Gastrocnemius medialis (tissue), 4 donors: ENCODE measurements around the gene PRPF31. TPM values are rescaled to one million over a fixed set of nuclear protein-coding genes. Genes with fewer than 3 reads are reported as not detected.

Experiments used
- ATAC-seq, 2 donors: fragments of 150-250 bp; one replicate each; pipeline ENCODE4 v1.9.1; 2016
- DNase-seq, 2 donors: peaks; one replicate each; pipeline ENCODE4 v3.0.0-alpha.2; 2019
- H3K27ac ChIP-seq, 4 donors: fragments of 200-600 bp; sonication (generic); 1 replicate in 1 of 4; 2 replicates in 3 of 4; pipeline ENCODE4 v1.5.1; 2016 to 2018; ENCODE audit warnings: mild to moderate bottlenecking in 2 of 4, moderate library complexity in 1 of 4
- H3K27me3 ChIP-seq, 3 donors: fragments of 200-600 bp; sonication (generic) in 2 of 3; 1 replicate in 1 of 3; 2 replicates in 2 of 3; pipeline versions ENCODE4 v1.5.1 to v1.6.0; 2016 to 2019; ENCODE audit warnings: mild to moderate bottlenecking in 1 of 3, moderate library complexity in 1 of 3
- H3K36me3 ChIP-seq, 2 donors: fragments of 200-600 bp; sonication (generic) in 1 of 2; one replicate each; pipeline ENCODE4 v1.5.1; 2017 to 2018
- H3K4me1 ChIP-seq, 2 donors: fragments of 200-600 bp; sonication (generic) in 1 of 2; one replicate each; pipeline ENCODE4 v1.5.1; 2016 to 2017; ENCODE audit warnings: mild to moderate bottlenecking in 2 of 2
- H3K4me3 ChIP-seq, 4 donors: fragments of 200-600 bp; sonication (generic) in 3 of 4; 1 replicate in 1 of 4; 2 replicates in 3 of 4; pipeline ENCODE4 v1.5.1; 2016 to 2019; ENCODE audit warnings: mild to moderate bottlenecking in 2 of 4
- H3K9me3 ChIP-seq, 3 donors: fragments of 200-600 bp; sonication (generic) in 2 of 3; 1 replicate in 1 of 3; 2 replicates in 2 of 3; pipeline ENCODE4 v1.5.1; 2016 to 2019
- POLR2A ChIP-seq, 2 donors: fragments of 450-650 bp; IDR thresholded peaks; one replicate each; pipeline ENCODE4 v1.6.1; 2017; ENCODE audit warnings: antibody characterized with exemption in 2 of 2, mild to moderate bottlenecking in 2 of 2, moderate library complexity in 2 of 2
- in situ Hi-C, 4 donors: fragments of 200-750 bp; cut with MboI; loops; one replicate each; pipeline versions ENCODE4 v1.15.0 to v1.8.0; 2017; ENCODE audit warnings: low sequenced_read_pairs in 4 of 4
- intact Hi-C: fragments of 100-400 bp; cut with DNase I; formaldehyde crosslinking; loops from one replicate; pipeline ENCODE4 v1.15.1; 2023; ENCODE audit warnings: low total_unique reads
- total RNA-seq, 4 donors: library from RNA; depleted of rRNA; stranded (reverse); fragments of >200 nt; gene quantifications; one replicate each; pipeline versions ENCODE4 v1.1.0 to v1.2.3, GENCODE V29; 2016
- TF ChIP-seq, protein P1 (sequence below), 5 experiments: fragments of 450-650 bp in 3 of 5; fragments of 200-600 bp in 2 of 5; sonication (generic) in 2 of 5; IDR thresholded peaks in 4 of 5; conservative IDR thresholded peaks in 1 of 5; 1 replicate in 4 of 5; 2 replicates in 1 of 5; pipeline ENCODE4 v1.5.1; 2016 to 2019; ENCODE audit warnings: antibody characterized with exemption in 5 of 5, mild to moderate bottlenecking in 3 of 5, moderate library complexity in 3 of 5

Gene PRPF31
- total RNA-seq, 4 donors from 2014 or later = 26.6 to 39.4 (median 37.2) TPM

DNA sequence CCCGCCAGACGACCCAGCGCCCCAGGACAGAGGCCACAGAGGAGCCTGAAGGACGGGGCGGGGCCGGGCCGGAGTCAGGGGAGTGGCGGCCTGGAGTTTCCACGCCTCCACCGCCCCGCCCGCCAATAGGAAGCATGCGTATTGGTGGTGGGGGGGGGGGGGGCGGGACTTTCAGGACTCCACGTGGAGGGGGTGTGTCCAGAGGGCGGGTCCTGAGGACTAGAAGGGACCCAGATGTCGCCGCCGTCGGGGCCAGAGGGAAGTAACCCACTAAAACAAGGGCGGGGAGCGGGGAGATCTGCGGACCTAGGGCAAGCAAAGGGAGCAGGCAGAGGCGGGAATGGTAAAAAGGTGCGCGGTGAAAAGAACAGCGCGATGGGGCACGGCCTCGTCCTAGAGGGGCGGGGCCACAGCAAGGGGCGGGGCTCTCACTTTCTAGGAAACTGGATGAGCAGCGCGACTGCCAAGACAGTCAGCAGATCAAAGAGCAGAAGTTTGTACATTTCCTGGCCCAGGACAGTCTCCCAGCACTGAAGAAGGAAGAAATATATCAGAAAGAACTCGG is 46.8 kb downstream of the PRPF31 start:
- ATAC-seq (no peak), DNase-seq (peak; percentile 66 to 68)
- in situ Hi-C loops = loop anchor here in 1 of 4 donors (5.0 kb wide), 1 partner anchor 70 kb away; no protein-coding TSS in a partner anchor
- H3K4me1 ChIP-seq = peaks cover 23 to 39% of the 10 kb centered on the region in 2 donors
- H3K36me3 ChIP-seq = peaks cover 0 to 9% of the 10 kb centered on the region in 2 donors
- H3K4me3 ChIP-seq = peak overlapping the region; percentile 22 to 57 (median 49)
- no peak for TF ChIP-seq POLR2A (IDR thresholded peaks at IDR 0.05)
- TF ChIP-seq, protein P1, sequence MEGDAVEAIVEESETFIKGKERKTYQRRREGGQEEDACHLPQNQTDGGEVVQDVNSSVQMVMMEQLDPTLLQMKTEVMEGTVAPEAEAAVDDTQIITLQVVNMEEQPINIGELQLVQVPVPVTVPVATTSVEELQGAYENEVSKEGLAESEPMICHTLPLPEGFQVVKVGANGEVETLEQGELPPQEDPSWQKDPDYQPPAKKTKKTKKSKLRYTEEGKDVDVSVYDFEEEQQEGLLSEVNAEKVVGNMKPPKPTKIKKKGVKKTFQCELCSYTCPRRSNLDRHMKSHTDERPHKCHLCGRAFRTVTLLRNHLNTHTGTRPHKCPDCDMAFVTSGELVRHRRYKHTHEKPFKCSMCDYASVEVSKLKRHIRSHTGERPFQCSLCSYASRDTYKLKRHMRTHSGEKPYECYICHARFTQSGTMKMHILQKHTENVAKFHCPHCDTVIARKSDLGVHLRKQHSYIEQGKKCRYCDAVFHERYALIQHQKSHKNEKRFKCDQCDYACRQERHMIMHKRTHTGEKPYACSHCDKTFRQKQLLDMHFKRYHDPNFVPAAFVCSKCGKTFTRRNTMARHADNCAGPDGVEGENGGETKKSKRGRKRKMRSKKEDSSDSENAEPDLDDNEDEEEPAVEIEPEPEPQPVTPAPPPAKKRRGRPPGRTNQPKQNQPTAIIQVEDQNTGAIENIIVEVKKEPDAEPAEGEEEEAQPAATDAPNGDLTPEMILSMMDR (IDR thresholded peaks at IDR 0.05 in 4 of 5, conservative IDR thresholded peaks at IDR 0.05 in 1 of 5) = no peak
- intact Hi-C loops = loop anchor here (5.0 to 10.0 kb wide), 2 partner anchors 40 to 302 kb away; partner anchors contain the start of genes LENG9 and RPS9
- peak overlapping the region in 1 of 4 donors; percentile 41 for H3K27ac ChIP-seq
- no peaks in the 10 kb centered on the region for H3K9me3 ChIP-seq
- peaks cover 16 to 17% (median 17%) of the 10 kb centered on the region in 3 donors for H3K27me3 ChIP-seq

DNA sequence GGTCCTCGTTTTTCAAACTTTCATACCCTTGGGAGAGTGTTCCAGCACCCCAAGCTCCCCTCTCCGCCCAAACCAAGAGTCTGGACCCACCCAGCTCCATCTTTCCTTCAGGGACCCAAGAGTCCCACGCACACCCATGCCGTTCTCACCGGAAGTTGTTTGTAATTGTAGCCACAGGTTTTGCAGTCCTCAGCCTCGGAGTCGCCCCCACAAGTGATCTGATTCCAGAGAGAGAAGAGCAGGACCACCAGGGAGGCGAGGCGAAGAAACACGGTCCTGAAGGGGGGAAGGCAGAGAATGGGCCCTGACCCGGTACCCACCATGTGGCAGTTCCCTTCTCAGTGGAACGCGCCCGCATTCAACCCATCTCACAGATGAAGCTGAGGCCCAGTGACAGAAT is 47.3 kb downstream of the PRPF31 start:
- DNase-seq = no peak
- Histone ChIP-seq H3K4me3 (peak overlapping the region in 2 of 4 donors; percentile 46 to 57), H3K9me3 (no peaks in the 10 kb centered on the region), H3K4me1 (peaks cover 23 to 39% of the 10 kb centered on the region in 2 donors), H3K27ac (no peak overlapping the region), H3K27me3 (peaks cover 16 to 17% (median 17%) of the 10 kb centered on the region in 3 donors), H3K36me3 (peaks cover 0 to 4% of the 10 kb centered on the region in 2 donors)
- intact Hi-C loops (loop anchor here (5.0 to 10.0 kb wide), 2 partner anchors 39 to 302 kb away; partner anchors contain the start of genes LENG9 and RPS9), in situ Hi-C loops (loop anchor here in 1 of 4 donors (5.0 kb wide), 1 partner anchor 69 kb away; no protein-coding TSS in a partner anchor)
- TF ChIP-seq, protein P1 (IDR thresholded peaks at IDR 0.05 in 4 of 5, conservative IDR thresholded peaks at IDR 0.05 in 1 of 5) = no peak
- TF ChIP-seq POLR2A (IDR thresholded peaks at IDR 0.05) = no peak
- ATAC-seq = no peak

DNA sequence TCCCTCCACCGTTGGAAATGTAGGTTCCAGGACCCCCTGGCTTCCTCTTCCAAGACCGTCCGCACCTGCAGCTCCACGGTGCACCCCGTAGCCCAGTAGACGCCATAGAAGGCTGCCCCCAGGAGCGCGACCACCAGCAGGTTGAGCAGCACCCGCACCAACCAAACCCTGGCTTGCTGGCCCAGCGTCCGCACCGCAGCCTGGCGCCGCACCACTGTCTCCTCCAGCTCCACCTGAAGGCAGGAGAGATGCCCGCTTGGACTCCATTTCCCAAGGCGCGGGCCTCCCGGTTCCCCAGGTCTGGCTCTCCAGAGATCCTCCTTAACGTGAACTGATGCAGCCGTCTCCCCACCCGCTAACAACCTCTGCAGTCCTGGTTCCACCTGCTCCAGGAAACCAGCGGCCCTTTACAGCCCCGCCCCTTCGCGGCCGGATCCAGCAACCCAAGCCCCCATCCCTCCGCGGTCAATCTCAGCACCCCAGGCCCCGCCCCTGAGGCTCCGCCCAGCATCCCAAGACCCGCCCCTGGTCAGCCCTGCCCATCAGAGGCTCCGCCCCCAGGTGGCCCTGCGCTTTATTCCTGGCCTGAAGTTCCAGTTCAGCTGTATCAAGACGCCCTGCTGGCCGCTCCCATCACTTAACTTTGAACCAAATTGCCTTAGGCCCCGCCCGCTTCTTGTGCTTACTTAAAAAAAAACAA is 49.0 kb downstream of the PRPF31 start:
- ATAC-seq = no peak
- no peak overlapping the region for H3K4me3 ChIP-seq
- intact Hi-C loops (loop anchor here (5.0 to 10.0 kb wide), 3 partner anchors 38 to 300 kb away; partner anchors contain the start of genes LENG9 and RPS9), in situ Hi-C loops (loop anchor here in 3 of 4 donors (5.0 kb wide), 1 partner anchor 68 kb away; no protein-coding TSS in a partner anchor)
- H3K9me3 ChIP-seq = no peaks in the 10 kb centered on the region
- no peak overlapping the region for H3K27ac ChIP-seq
- no peaks in the 10 kb centered on the region for H3K36me3 ChIP-seq
- H3K4me1 ChIP-seq = peaks cover 15 to 31% of the 10 kb centered on the region in 2 donors
- DNase-seq = no peak
- TF ChIP-seq, protein P1 (IDR thresholded peaks at IDR 0.05 in 4 of 5, conservative IDR thresholded peaks at IDR 0.05 in 1 of 5) = no peak
- no peak for TF ChIP-seq POLR2A (IDR thresholded peaks at IDR 0.05)
- H3K27me3 ChIP-seq = peaks cover 16 to 17% (median 17%) of the 10 kb centered on the region in 3 donors

DNA sequence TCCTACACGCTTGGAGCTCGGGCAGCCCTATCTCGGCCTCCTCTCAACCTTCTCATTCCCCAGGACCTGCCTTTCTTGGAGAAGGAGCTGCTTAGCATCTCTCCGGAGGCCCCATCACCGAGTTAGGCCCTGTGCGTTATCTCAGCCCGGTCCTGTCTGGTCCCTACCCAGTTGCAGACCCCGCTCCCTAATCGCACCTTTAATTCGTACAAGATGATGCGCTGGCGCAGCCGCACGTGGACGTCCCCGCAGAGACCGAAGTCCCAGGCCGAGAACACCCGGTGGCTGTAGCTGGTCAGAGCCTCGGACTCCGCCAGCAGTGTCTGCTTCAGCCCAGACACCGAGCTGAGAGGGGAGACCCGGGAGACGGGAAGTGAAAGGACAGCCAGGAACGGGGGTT is 49.7 kb downstream of the PRPF31 start:
- intact Hi-C loops = loop anchor here (5.0 to 10.0 kb wide), 2 partner anchors 227 to 300 kb away; partner anchors contain the start of gene LENG9

More for the DNA sequence above, 49.7 kb downstream of the PRPF31 start:
- Histone ChIP-seq H3K4me3 (no peak overlapping the region), H3K27me3 (peaks cover 16 to 17% (median 17%) of the 10 kb centered on the region in 3 donors), H3K4me1 (peaks cover 13 to 28% of the 10 kb centered on the region in 2 donors), H3K27ac (no peak overlapping the region), H3K9me3 (no peaks in the 10 kb centered on the region), H3K36me3 (no peaks in the 10 kb centered on the region)
- ATAC-seq = no peak
- no peak for DNase-seq
- in situ Hi-C loops = loop anchor here in 2 of 4 donors (5.0 kb wide), 1 partner anchor 67 kb away; no protein-coding TSS in a partner anchor
- TF ChIP-seq, protein P1 (IDR thresholded peaks at IDR 0.05 in 4 of 5, conservative IDR thresholded peaks at IDR 0.05 in 1 of 5) = no peak
- TF ChIP-seq POLR2A (IDR thresholded peaks at IDR 0.05) = no peak
